Stimulated activated CD4-positive, alpha-beta T cell treated with anti-CD3 and anti-CD28 coated beads, Interleukin-1b, Interleukin-23, amount 100 ng/mL, for 24 hours (primary cell): ENCODE results near the gene CDKN1C.

Experiments used
- DNase-seq, 4 experiments: peaks; one replicate each; pipeline ENCODE4 v3.0.0-alpha.2; 2020; ENCODE audit warnings: low read depth in 4 of 4, low spot score in 1 of 4

Gene CDKN1C

GRCh38 chr11:2848497-2848896 is 37.1 kb downstream of the CDKN1C start:
- DNase-seq = no peak

GRCh38 chr11:2847561-2847960 is 38.0 kb downstream of the CDKN1C start:
- no peak for DNase-seq

GRCh38 chr11:2846470-2846869 is 39.1 kb downstream of the CDKN1C start:
- DNase-seq = no peak

GRCh38 chr11:2846056-2846455 is 39.5 kb downstream of the CDKN1C start:
- no peak for DNase-seq

- no peak for DNase-seq
These were observed 40.6 kb downstream of the CDKN1C start for GRCh38 chr11:2844996-2845395.

- DNase-seq = no peak
These were observed 41.3 kb downstream of the CDKN1C start for GRCh38 chr11:2844116-2844842.

- no peak for DNase-seq
These were observed 42.0 kb downstream of the CDKN1C start for GRCh38 chr11:2843551-2843950.

GRCh38 chr11:2842876-2843275 is 42.7 kb downstream of the CDKN1C start:
- no peak for DNase-seq

GRCh38 chr11:2841411-2842190 is 44.0 kb downstream of the CDKN1C start:
- DNase-seq = no peak

- no peak for DNase-seq
These were observed 46.1 kb downstream of the CDKN1C start for GRCh38 chr11:2839395-2839943.

- DNase-seq = no peak
These were observed 46.8 kb downstream of the CDKN1C start for GRCh38 chr11:2838676-2839294.

GRCh38 chr11:2838091-2838490 is 47.5 kb downstream of the CDKN1C start:
- DNase-seq = no peak

GRCh38 chr11:2837651-2838050 is 47.9 kb downstream of the CDKN1C start:
- DNase-seq = no peak

GRCh38 chr11:2837096-2837601 is 48.4 kb downstream of the CDKN1C start:
- DNase-seq = no peak

GRCh38 chr11:2836315-2837095 is 49.1 kb downstream of the CDKN1C start:
- DNase-seq = no peak

- no peak for DNase-seq
These were observed 49.8 kb downstream of the CDKN1C start for GRCh38 chr11:2835751-2836150.

- DNase-seq = no peak
These were observed 50.3 kb downstream of the CDKN1C start for GRCh38 chr11:2835296-2835695.

GRCh38 chr11:2834503-2835273 is 50.9 kb downstream of the CDKN1C start:
- no peak for DNase-seq

- no peak for DNase-seq
These were observed 51.7 kb downstream of the CDKN1C start for GRCh38 chr11:2833716-2834502.
